NCI-H1694 treated with DMSO at 0.1 percent for 48 hours (cell line): Measurements from ENCODE around the gene EIF1B.
A peak's percentile ranks its signal among the peaks of the same experiment; 100 is the strongest.

Experiments used
- DNase-seq: peaks from one replicate; lab custom pipeline; 2025; lab: John Stamatoyannopoulos, UW

The EIF1B gene

DNA sequence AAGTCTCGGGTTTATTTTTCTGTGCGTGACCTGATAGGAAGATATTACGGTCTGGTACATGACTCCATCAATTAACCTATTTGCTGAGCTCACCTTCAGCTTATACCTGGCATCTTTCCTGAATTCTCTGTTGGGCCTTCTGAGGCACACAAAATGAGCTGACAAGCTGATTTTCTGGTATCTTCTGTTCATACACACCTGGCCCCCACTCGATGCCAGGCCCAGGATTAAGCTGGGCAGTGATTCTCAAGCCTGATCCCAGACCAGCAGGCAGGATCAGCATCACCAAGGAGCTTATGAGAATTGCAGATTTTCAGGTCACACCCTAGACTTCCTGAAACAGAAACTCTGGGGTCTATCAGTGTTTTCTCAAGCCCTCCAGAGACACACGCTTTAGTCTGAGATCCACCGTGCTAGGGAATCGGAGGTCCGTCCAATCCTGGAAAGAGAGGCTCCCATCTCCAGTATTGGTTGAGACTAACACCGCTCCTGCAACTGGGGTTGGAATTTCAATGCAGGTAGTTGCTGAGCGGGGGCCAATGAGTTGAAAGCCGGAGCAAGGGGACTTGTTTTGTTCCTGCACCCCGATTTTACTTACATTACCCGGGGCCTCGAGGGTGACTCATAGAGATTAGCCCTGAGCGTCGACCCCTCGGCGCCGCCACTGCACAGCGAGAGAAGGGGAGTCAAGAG lies 636 bp upstream of the EIF1B start:
- DNase-seq: peak; percentile 1

DNA sequence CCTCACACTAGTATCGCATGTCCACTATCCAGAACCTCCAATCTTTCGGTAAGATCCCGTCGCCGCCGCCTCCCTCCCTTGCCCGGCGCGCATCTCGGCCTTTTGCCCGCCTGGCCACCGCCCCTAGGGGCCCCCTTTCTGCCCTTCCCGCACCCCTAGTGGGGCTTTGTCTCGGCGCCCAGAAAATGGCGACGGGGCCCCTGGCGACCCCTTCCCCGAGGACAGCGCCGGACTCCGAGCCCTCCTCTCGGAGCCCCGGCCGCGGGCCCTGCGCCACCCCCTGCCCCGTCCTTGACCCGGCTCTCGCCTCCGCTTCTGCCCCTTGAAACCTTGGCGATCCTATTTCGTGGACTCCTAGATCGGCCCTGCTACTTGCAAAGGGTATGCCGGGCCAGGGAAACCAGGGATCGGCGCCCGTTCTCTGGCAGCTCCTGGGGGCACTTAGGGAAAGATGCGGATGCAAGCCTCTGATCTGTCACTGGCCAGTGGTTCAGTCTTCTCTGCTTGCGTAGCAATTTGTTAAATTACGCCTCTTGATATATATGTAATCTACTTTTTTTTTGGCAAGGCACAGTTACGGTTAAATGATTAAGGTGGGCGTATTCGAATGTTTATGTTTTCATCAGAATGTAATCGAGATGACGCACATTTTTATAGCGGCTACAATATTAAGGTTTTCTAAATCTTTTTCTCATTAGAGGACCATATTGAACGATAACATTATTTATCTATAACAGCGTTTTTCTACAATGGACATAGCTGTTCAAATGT lies 603 bp downstream of the EIF1B start:
- DNase-seq: no peak

DNA sequence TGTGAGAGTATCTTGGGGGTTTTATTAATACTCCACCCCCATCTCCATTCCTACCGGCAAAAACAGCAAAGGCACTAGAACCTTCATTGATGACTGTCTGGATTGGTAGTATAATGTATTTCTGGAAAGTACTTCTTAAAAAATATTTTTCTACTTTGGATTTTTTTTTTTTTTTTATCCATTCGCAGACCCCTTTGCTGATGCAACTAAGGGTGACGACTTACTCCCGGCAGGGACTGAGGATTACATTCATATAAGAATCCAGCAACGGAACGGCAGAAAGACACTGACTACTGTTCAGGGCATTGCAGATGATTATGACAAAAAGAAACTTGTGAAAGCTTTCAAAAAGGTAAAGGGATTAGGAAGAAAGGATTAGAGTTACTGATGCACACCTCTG lies 1.2 kb downstream of the EIF1B start:
- no peak for DNase-seq

DNA sequence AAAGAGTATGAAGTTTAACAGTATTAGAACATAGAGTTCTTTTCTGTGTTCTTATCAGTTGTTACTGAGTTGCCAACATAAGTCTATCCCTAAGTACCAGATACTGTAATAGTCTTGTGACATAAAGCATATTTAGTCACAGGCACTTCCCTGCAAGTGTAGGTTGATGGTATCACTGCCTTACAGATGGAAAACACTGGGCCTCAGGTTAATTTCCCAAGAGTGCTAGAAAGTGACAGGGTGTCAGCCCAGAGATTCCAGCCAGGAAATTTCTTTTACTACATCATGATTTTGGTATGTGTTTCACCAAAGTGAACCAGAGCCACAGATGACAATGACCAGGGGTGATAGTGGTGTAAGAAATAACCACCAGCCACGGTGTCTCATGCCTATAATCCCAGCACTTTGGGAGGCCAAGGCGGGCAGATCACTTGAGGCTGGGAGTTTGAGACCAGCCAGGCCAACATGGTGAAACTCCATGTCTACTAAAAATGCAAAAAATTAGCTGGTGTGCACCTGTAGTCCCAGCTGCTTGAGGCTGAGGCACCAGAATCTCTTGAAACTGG lies 3.2 kb downstream of the EIF1B start:
- DNase-seq: no peak

DNA sequence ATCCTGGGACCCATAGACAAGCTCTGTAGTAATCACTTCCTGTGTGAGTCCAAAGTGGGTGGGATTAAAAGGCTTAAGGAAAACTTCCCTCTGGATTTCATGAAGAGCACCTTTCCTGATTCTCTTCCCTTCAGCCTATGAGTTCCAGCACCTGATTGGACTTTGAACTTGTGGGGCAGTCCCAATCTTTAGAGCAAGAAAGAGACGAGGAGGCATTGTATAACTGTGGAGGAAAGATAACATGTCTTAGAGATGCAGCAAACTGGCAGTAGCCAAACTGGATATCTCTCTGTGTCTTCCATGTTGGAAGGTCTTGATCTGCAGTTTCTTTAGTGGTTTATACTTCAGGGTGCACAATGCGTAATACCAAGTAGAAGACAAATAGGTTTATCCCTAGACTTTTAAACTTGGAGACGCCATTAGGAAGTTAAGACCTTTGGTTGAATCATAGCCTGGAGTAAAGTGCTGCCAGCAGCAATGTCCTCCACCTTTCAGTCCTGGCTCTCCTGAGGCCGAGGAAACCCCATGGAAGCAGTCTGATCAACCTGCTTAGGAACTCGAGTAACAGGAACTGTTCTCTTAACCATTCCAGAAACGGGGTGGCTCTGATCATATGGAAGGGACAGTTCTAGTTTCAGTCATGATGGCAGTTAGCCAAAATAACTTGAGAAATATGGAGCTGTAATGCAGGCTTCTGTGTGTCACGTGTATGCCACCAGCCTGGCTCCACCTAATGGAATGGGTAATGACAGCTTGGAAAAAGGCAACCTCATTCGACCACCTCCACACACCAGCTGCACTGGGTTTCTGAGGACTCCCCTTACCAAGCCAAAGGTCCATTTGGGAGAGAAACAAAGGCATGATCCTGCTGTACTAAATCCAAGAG lies 4.7 kb downstream of the EIF1B start:
- no peak for DNase-seq

DNA sequence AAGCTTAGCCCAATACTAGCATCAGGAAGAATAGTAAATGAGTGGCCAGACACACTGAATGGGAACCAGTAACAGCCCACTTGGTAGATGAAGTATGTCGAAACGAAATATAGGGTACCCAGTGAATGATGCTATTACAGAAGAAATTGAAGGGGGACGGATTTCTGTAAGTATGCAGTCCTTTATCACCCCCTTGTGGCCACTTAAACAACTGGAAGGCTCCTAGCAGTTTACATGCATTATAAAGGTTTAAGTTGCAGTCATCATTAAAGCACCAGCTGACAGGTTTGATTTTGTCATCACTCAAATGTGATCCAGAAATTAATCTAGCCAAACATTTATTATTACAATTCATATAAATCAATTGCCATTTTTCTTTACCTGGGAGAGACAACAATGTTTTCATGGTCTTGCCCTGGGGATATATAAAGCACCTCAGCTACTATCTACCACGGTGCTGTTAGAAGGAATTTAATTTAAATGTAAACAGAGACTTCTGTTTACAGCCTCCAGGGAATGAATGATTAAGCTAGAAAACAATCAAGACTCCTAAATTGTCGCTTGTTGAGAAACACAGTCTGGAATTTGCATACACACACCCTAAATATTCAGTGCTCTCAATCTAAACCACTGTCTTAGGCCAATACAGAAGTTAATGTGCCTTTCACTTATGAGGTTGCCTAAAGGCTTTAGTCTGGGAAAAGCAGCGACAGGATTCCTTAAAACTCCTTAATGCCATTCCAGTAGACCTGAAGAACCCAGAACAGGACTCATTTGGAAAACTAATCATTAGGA lies 7.8 kb downstream of the EIF1B start:
- DNase-seq: peak; percentile 22

GRCh38 chr3:40321818-40322217 lies 12.3 kb downstream of the EIF1B start:
- no peak for DNase-seq

- no peak for DNase-seq
These were observed 14.4 kb downstream of the EIF1B start for GRCh38 chr3:40323946-40324345.

DNA sequence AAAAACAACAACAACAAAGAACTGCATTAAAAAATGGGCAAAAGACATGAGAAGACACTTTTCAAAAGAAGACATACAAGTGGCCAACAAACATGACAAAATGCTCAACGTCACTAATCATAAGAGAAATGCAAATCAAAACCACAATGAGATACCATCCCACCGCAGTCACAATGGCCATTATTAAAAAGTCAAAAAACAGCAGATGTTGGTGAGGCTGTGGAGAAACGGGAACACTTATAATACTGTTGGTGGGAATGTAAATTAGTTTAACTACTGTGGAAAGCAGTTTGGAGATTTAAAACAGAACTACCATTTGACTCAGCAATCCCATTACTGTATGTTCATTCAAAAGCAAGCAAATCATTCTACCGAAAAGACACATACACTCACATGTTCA lies 15.1 kb downstream of the EIF1B start:
- DNase-seq: no peak

GRCh38 chr3:40325465-40325864 lies 16.0 kb downstream of the EIF1B start:
- DNase-seq: no peak

GRCh38 chr3:40328374-40328773 lies 18.9 kb downstream of the EIF1B start:
- DNase-seq: no peak

DNA sequence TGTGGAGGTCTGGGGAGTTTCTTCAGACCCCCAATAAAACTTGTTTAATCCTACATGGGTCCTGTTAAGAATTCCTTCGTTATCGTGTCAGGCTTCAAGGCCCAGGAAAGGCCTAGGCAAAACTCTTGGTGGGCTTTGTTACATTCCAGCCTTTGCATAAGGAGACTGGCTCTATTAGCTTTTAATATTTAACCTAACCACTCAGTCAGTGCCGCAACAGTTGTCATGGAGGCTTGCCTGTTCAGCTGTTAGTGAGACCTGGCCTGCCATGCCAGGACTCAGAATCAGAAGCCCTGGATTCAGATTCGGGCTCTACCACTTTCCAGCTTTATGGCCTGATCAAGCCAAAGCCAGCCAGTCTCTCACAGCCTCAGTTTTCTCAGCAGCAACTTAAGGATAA lies 19.6 kb downstream of the EIF1B start:
- DNase-seq: no peak

GRCh38 chr3:40332684-40333083 lies 23.2 kb downstream of the EIF1B start:
- DNase-seq: no peak

GRCh38 chr3:40333416-40333815 lies 23.9 kb downstream of the EIF1B start:
- DNase-seq: no peak

DNA sequence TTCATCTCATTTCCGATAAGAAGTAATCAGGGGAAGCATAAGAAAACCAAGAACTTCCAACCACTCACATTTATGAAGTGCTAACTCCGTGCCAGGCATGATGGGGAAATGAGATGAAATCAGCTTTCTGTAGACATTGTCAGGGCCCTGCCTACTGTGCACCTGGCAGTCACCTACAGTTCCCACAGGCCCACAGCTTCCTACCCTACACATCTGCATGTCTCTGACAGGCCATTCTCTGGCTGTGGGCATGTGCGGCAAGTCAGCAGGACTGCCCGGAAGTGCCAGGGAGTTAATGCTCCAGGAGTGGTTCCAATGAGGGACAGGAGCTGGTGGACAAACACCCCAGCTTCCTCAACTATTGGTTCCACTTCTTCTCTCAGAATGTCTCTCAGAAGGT lies 24.3 kb downstream of the EIF1B start:
- DNase-seq: no peak

DNA sequence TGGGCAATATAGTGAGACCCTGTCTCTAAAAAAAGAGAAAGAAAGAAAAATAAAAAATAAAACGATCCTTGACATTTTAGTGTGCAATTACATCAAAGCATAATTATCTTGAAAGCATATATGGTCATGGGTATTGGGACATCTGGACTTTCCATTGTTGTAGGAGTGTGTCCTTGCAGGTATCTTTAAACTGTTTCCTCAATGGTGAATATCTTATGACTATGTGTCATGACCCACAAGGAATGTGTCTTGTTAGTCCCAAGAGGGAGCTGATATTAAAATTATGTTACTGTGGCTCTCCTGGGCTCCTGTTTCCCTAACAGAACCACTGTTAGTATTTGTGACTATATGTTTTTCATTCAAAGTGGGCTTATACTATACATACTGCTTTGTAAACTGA lies 26.6 kb downstream of the EIF1B start:
- DNase-seq: no peak

DNA sequence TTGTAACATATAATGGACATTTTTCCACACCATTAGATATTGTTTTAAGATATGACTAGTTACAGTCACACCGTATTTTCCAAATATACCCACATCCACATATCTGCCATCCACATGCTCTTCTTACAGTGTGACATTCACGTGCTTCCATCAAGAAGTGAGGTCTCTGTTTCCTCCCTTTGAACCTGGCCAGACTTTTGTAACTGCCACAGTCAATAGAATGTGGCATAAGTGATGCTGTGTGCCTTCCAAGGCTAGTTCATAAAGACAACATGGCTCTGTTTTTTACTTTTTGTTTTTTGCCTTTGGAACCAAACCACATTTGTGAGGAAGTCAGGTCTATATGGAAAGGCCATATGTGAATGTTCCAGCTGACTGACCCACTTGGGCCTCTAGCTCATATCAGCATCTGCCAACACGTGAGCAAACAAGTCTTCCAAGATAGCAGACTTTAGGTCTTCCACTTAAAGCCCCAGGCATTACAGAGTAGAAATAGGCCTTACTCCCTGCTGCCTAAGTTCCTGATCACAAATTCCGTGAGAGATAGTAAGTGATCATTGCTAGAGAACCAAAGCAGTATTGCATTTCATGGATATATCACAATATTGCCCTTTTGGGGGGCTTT lies 27.1 kb downstream of the EIF1B start:
- DNase-seq: no peak

DNA sequence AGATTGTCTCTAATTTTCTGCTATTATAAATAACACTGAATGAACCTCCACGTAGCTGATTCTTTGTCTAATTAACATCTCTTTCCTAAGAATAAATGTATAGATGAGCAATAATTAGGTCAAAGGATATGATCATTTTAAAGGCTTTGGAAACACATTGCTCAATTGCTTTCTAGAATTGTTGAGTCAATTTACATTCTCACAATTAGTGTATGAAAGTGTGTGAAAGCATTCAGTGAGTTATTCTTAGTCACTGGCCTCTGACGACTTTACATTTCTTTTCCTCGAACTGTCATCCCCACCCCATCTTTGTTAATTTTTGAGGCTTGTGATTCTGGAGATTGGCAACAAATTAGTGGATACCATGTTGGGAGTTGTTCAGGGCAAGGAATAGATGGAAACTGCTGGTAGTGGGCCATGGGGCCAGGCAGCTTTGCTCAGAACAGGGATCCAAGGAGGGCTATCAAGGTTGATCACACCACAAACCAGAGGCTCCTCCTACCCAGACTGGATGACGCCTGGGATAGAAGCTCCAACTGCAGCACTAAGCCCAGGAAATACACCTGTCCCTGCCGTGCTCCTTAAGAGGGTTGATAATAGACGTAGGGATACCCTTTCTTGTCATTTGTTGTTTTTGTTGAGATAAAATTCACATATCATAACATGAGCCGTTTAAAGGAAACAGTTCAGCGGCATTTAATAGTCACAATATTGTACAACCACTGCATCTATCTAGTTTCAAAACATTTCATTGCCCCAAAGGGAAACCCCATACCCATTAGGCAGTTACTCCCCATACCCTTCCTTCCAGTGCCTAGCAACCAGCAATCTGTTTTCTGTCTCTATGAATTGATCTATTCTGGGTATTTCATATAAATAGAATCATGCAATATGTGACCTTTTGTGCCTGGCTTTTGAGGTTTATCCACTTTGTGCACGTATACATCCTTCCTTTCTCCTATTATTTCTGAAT lies 27.9 kb downstream of the EIF1B start:
- DNase-seq: no peak

DNA sequence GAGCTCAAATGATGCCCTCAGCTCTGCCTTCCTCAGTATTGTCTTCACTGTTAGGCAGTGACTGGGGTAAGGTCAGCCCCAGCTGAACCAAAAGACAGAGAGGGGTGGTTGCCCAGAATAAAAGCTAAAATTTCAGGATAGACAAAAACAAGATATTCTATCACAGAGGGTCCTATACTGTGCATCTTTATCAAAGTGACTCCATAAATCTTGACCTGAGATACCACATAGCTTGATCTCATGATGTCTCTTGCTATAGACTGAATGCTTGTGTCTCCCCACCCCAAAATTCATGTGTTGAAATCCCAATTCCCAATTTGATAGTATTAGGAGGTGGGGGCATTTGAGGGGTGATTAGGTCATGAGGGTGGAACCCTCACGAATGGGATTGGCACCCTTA lies 30.4 kb downstream of the EIF1B start:
- no peak for DNase-seq
